ENCODE data around the gene PDRG1. TPM values are rescaled to one million over a fixed set of nuclear protein-coding genes. Genes with fewer than 3 reads are reported as not detected.

Gene PDRG1
- total RNA-seq, 4 donors from 2014 or later, result 5.1 to 6.6 (median 6.2) TPM

GRCh38 chr20:31939661-31940060 lies 12.2 kb downstream of the PDRG1 start:
- Histone ChIP-seq H3K4me3 (no peak overlapping the region), H3K9me3 (no peaks in the 10 kb centered on the region), H3K27ac (no peak overlapping the region), H3K4me1 (no peaks in the 10 kb centered on the region), H3K36me3 (peaks cover 0 to 7% (median 0%) of the 10 kb centered on the region in 3 donors), H3K27me3 (no peaks in the 10 kb centered on the region)
- no peak for DNase-seq
- TF ChIP-seq CTCF (IDR thresholded peaks at IDR 0.05) (no peak), POLR2A (IDR thresholded peaks at IDR 0.05) (no peak)

GRCh38 chr20:31937820-31938219 lies 14.0 kb downstream of the PDRG1 start:
- TF ChIP-seq POLR2A (IDR thresholded peaks at IDR 0.05), result no peak
- no peak for TF ChIP-seq CTCF (IDR thresholded peaks at IDR 0.05)
- Histone ChIP-seq H3K4me3 (no peak overlapping the region), H3K27ac (no peak overlapping the region), H3K36me3 (no peaks in the 10 kb centered on the region), H3K4me1 (no peaks in the 10 kb centered on the region), H3K27me3 (no peaks in the 10 kb centered on the region), H3K9me3 (no peaks in the 10 kb centered on the region)
- DNase-seq, result no peak

- no peaks in the 10 kb centered on the region for H3K4me1 ChIP-seq
- DNase-seq, result no peak
- H3K4me3 ChIP-seq, result no peak overlapping the region
- no peaks in the 10 kb centered on the region for H3K27me3 ChIP-seq
- no peaks in the 10 kb centered on the region for H3K36me3 ChIP-seq
- no peaks in the 10 kb centered on the region for H3K9me3 ChIP-seq
- no peak overlapping the region for H3K27ac ChIP-seq
- TF ChIP-seq CTCF (IDR thresholded peaks at IDR 0.05) (no peak), POLR2A (IDR thresholded peaks at IDR 0.05) (no peak)
These were observed 15.4 kb downstream of the PDRG1 start for GRCh38 chr20:31936420-31936819.

- no peaks in the 10 kb centered on the region for H3K9me3 ChIP-seq
- TF ChIP-seq POLR2A (IDR thresholded peaks at IDR 0.05) (no peak), CTCF (IDR thresholded peaks at IDR 0.05) (no peak)
- no peaks in the 10 kb centered on the region for H3K4me1 ChIP-seq
- no peak overlapping the region for H3K27ac ChIP-seq
- DNase-seq, result no peak
- no peaks in the 10 kb centered on the region for H3K27me3 ChIP-seq
- no peak overlapping the region for H3K4me3 ChIP-seq
- no peaks in the 10 kb centered on the region for H3K36me3 ChIP-seq
These were observed 16.7 kb downstream of the PDRG1 start for GRCh38 chr20:31934968-31935764.

GRCh38 chr20:31934491-31934890 lies 17.4 kb downstream of the PDRG1 start:
- no peak overlapping the region for H3K4me3 ChIP-seq
- no peaks in the 10 kb centered on the region for H3K9me3 ChIP-seq
- H3K27me3 ChIP-seq, result no peaks in the 10 kb centered on the region
- no peak overlapping the region for H3K27ac ChIP-seq
- DNase-seq, result no peak
- TF ChIP-seq POLR2A (IDR thresholded peaks at IDR 0.05) (no peak), CTCF (IDR thresholded peaks at IDR 0.05) (no peak)
- no peaks in the 10 kb centered on the region for H3K4me1 ChIP-seq
- H3K36me3 ChIP-seq, result no peaks in the 10 kb centered on the region
